ENCODE data around the gene TP53BP1.

- TF ChIP-seq CTCF (IDR thresholded peaks at IDR 0.05) = no peak
- no peak for TF ChIP-seq POLR2A (IDR thresholded peaks at IDR 0.05)
These were observed 59.8 kb downstream of the TP53BP1 start for GRCh38 chr15:43433165-43433564.
